ENCODE data around the gene HYPK. TPM values are rescaled to one million over a fixed set of nuclear protein-coding genes. Genes with fewer than 3 reads are reported as not detected.

Gene HYPK
- total RNA-seq, 4 donors from 2014 or later = 13.0 to 38.0 (median 21.5) TPM

DNA sequence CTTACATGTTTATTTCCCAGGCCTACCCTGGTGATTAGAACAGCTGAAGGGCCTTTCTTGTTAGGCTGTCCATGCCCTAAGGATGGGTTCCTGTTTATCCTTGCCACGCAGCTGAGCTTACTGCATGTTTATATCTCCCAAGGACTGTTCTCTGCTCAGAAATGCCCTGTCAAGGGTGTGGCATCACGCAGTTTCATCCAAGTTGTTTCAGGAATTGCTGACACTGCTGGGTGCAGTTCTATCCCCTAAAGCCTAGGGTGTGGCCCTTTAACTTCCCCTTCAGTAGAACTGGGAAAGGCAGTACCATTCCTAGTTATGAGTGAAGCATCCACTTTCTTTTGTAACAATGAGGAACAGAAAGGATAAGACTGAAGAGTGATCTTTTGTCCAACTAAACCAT is 28.6 kb upstream of the HYPK start:
- Histone ChIP-seq H3K36me3 (peaks cover 0 to 77% (median 4%) of the 10 kb centered on the region in 3 donors), H3K4me3 (no peak overlapping the region), H3K27ac (peak overlapping the region in 2 of 4 donors; percentile 13 to 36), H3K27me3 (no peaks in the 10 kb centered on the region), H3K9me3 (no peaks in the 10 kb centered on the region), H3K4me1 (peaks cover 0 to 16% (median 3%) of the 10 kb centered on the region in 4 donors)
- TF ChIP-seq POLR2A (IDR thresholded peaks at IDR 0.05) = no peak
- TF ChIP-seq, protein P1, sequence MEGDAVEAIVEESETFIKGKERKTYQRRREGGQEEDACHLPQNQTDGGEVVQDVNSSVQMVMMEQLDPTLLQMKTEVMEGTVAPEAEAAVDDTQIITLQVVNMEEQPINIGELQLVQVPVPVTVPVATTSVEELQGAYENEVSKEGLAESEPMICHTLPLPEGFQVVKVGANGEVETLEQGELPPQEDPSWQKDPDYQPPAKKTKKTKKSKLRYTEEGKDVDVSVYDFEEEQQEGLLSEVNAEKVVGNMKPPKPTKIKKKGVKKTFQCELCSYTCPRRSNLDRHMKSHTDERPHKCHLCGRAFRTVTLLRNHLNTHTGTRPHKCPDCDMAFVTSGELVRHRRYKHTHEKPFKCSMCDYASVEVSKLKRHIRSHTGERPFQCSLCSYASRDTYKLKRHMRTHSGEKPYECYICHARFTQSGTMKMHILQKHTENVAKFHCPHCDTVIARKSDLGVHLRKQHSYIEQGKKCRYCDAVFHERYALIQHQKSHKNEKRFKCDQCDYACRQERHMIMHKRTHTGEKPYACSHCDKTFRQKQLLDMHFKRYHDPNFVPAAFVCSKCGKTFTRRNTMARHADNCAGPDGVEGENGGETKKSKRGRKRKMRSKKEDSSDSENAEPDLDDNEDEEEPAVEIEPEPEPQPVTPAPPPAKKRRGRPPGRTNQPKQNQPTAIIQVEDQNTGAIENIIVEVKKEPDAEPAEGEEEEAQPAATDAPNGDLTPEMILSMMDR (IDR thresholded peaks at IDR 0.05) = no peak
- DNase-seq = no peak

DNA sequence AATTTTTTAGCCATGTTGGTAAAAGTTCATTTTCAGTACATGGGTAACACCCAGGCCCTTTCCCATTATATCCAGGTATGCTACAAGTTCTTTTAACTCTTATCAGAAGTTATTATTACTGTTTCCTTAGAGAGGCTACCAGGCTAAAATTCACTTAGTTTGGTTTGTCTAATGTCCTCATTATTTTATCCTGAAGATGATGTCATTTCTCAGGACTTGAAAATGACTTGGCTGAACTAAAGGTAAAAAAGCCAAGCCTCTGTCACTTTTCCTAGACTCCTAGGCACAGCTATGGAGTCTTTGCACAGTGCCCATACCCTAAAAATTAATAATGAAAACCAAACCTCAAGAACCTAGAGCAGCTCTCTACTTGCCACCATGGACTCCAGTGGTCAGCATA is 27.8 kb upstream of the HYPK start:
- no peak for TF ChIP-seq POLR2A (IDR thresholded peaks at IDR 0.05)
- TF ChIP-seq, protein P1 (IDR thresholded peaks at IDR 0.05) = no peak
- Histone ChIP-seq H3K9me3 (no peaks in the 10 kb centered on the region), H3K27ac (no peak overlapping the region), H3K4me1 (peaks cover 0 to 16% (median 3%) of the 10 kb centered on the region in 4 donors), H3K27me3 (no peaks in the 10 kb centered on the region), H3K4me3 (no peak overlapping the region), H3K36me3 (peaks cover 0 to 69% (median 4%) of the 10 kb centered on the region in 3 donors)
- DNase-seq = no peak

DNA sequence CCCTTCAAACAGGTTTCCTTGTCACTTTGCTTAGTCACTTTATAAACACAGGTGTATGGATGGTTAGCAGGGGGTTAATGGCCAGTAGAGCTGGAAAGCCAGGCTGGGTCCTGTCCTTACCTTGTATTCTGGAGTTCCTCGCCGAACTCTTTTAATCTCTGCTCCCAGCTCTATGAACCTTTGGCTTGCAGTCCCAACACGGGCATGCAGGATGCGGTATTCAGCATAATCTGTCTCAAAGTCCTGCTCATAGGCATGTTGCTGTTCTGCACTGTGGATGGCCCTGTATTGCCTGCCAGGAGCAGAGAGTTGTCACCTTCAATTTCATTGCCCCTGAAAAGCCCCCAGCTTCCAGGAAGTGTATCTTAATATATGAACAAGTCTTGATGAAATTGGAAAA is 26.3 kb upstream of the HYPK start:
- H3K36me3 ChIP-seq = peaks cover 0 to 55% (median 4%) of the 10 kb centered on the region in 3 donors
- no peaks in the 10 kb centered on the region for H3K9me3 ChIP-seq
- no peaks in the 10 kb centered on the region for H3K27me3 ChIP-seq
- H3K4me1 ChIP-seq = peaks cover 0 to 21% (median 3%) of the 10 kb centered on the region in 4 donors
- H3K27ac ChIP-seq = no peak overlapping the region
- DNase-seq = no peak
- no peak overlapping the region for H3K4me3 ChIP-seq
- TF ChIP-seq, protein P1 (IDR thresholded peaks at IDR 0.05) = no peak
- TF ChIP-seq POLR2A (IDR thresholded peaks at IDR 0.05) = no peak

DNA sequence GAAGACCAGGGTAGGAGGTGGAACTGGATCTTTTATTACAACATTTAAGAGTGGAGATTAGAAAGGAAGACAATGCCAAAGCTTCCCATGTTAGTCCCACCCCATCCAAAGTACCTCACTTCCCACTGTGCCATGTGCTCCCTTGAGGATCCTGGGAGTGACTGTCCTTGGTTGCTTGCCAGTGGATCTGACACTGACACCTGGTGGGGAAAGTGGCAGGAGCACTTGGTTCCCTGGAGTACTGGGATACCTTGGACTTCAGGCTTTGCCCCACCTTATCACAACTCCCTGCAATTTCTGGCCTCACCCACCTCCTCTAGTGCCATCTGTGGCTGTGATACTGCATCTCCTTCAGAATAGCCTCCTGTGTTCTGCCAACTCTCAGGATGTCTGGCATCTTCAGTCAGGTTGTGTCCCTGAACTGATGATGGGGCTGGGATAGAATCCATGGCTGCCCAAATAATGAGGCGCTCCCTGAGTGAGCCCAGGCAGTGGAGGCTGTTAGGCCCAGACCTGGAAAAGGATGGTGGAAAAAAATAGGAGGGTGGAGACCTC is 24.9 kb upstream of the HYPK start:
- Histone ChIP-seq H3K9me3 (no peaks in the 10 kb centered on the region), H3K36me3 (peaks cover 0 to 42% (median 0%) of the 10 kb centered on the region in 3 donors), H3K27me3 (no peaks in the 10 kb centered on the region), H3K4me1 (peaks cover 0 to 21% (median 3%) of the 10 kb centered on the region in 4 donors), H3K27ac (peak overlapping the region; percentile 85 to 98 (median 90)), H3K4me3 (peak overlapping the region; percentile 55 to 76 (median 67))
- peak; percentile 88 to 94 for TF ChIP-seq POLR2A (IDR thresholded peaks at IDR 0.05)
- TF ChIP-seq, protein P1 (IDR thresholded peaks at IDR 0.05) = peak in 4 of 6 experiments; percentile 33 to 88 (median 86)
- peak in 2 of 3 donors; percentile 87 to 92 for DNase-seq

DNA sequence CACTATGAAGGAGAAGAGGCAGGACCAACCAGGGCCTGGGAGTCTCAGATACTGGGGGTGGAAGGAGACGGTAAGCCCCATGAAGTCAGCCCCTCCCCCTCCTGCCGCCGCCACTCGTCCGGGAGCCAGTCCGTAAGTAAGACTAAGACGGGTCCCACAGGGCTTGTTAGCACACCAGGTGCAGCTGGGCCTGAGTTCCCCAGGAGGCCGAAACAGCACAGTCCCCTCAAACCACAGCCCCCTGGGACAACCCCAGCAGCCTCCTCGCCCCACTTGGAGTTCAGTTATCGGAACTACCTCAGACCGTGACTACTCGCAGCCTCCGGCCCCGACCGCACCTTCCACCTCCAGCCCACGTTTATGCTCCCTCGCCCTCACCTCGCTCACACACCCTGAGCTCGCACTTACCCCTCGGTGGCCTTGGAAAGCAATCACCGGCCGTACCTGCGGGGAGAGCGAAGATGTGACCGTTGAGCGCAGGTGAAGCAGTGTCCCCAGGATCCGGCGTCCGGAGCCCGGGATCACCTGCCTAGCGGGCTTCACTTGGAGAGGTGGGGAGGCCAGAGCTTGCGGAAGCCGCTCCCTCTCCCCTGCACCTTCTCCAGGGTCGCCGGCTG is 24.2 kb upstream of the HYPK start:
- peaks cover 0 to 35% (median 0%) of the 10 kb centered on the region in 3 donors for H3K36me3 ChIP-seq
- H3K27me3 ChIP-seq = no peaks in the 10 kb centered on the region
- peak overlapping the region; percentile 85 to 98 (median 90) for H3K27ac ChIP-seq
- DNase-seq = peak; percentile 74 to 91 (median 87)
- H3K4me1 ChIP-seq = peaks cover 0 to 19% (median 3%) of the 10 kb centered on the region in 4 donors
- H3K4me3 ChIP-seq = peak overlapping the region; percentile 55 to 76 (median 67)
- TF ChIP-seq, protein P1 (IDR thresholded peaks at IDR 0.05) = no peak
- TF ChIP-seq POLR2A (IDR thresholded peaks at IDR 0.05) = no peak
- H3K9me3 ChIP-seq = no peaks in the 10 kb centered on the region

Data from Peyer's patch (tissue), 4 donors.